ENCODE data around the gene DMRTC1B. TPM values are rescaled to one million over a fixed set of nuclear protein-coding genes. Genes with fewer than 3 reads are reported as not detected.
"Not testable (repeated sequence)": the region's sequence is repeated elsewhere in the genome, so short reads cannot be mapped to it uniquely, and the experiment has no call there.

The DMRTC1B gene
- total RNA-seq, 2 experiments from 2014 or later, result 0.20 to 0.36 TPM

- H3K9me3 Mint-ChIP-seq; H3K36me3 Mint-ChIP-seq; H3K4me1 Mint-ChIP-seq; ATAC-seq (ENCODE audit: low read depth); H3K4me3 Mint-ChIP-seq; DNase-seq; H3K27ac Mint-ChIP-seq; POLR2A ChIA-PET; H3K27me3 Mint-ChIP-seq: not testable (repeated sequence)
These were observed 31.4 kb downstream of the DMRTC1B start, which contains the start of gene FAM236D for GRCh38 chrX:72808110-72808509. FAM236D (minus strand) TSS chrX:72808210; CDS start chrX:72808110, 100 bp downstream.

GRCh38 chrX:72830701-72831100 is 54.0 kb downstream of the DMRTC1B start:
- H3K9me3 Mint-ChIP-seq; POLR2A ChIA-PET; ATAC-seq (ENCODE audit: low read depth); H3K27ac Mint-ChIP-seq; H3K36me3 Mint-ChIP-seq; DNase-seq; H3K27me3 Mint-ChIP-seq; H3K4me3 Mint-ChIP-seq; H3K4me1 Mint-ChIP-seq: not testable (repeated sequence)

- POLR2A ChIA-PET, result not testable (repeated sequence)
These were observed 60.8 kb downstream of the DMRTC1B start for GRCh38 chrX:72837532-72837931.

GRCh38 chrX:72882898-72883297 is 106.2 kb downstream of the DMRTC1B start:
- POLR2A ChIA-PET; ATAC-seq (ENCODE audit: low read depth); H3K27me3 Mint-ChIP-seq: not testable (repeated sequence)

More at GRCh38 chrX:72837532-72837931, 60.8 kb downstream of the DMRTC1B start:
- H3K4me3 Mint-ChIP-seq; ATAC-seq (ENCODE audit: low read depth); H3K9me3 Mint-ChIP-seq; H3K27ac Mint-ChIP-seq; H3K4me1 Mint-ChIP-seq; H3K27me3 Mint-ChIP-seq; H3K36me3 Mint-ChIP-seq; DNase-seq: not testable (repeated sequence)

GRCh38 chrX:72889740-72890139 is 113.0 kb downstream of the DMRTC1B start:
- H3K4me3 Mint-ChIP-seq; H3K27me3 Mint-ChIP-seq; H3K9me3 Mint-ChIP-seq; POLR2A ChIA-PET; DNase-seq; H3K27ac Mint-ChIP-seq; ATAC-seq (ENCODE audit: low read depth); H3K36me3 Mint-ChIP-seq; H3K4me1 Mint-ChIP-seq: not testable (repeated sequence)

More at GRCh38 chrX:72882898-72883297, 106.2 kb downstream of the DMRTC1B start:
- not testable (repeated sequence) for H3K4me3 Mint-ChIP-seq, DNase-seq, H3K9me3 Mint-ChIP-seq, H3K4me1 Mint-ChIP-seq, H3K36me3 Mint-ChIP-seq, H3K27ac Mint-ChIP-seq

Other genes with a start within 250 kb of the DMRTC1B start
- 10 to 100 TPM; 25.2 to 25.5 TPM for gene HDAC8, start 204.0 kb upstream of the DMRTC1B start, total RNA-seq
- gene PHKA1, start 62.6 kb upstream of the DMRTC1B start, total RNA-seq, result under 1 TPM; 0.47 to 0.48 TPM
- gene FAM236B, start 5.8 kb downstream of the DMRTC1B start, total RNA-seq, result not detected
- not detected for gene FAM236D, start 31.3 kb downstream of the DMRTC1B start, total RNA-seq
- not detected for gene FAM236C, start 135.7 kb downstream of the DMRTC1B start, total RNA-seq
- gene FAM236A, start 161.3 kb downstream of the DMRTC1B start, total RNA-seq, result not detected
- under 1 TPM; 0.28 to 0.31 TPM for gene DMRTC1, start 166.9 kb downstream of the DMRTC1B start, total RNA-seq
- gene PABPC1L2B, start 226.0 kb downstream of the DMRTC1B start, total RNA-seq, result not detected